IMR-90 (cell line): ENCODE results near the gene CIBAR2. TPM values are rescaled to one million over a fixed set of nuclear protein-coding genes. Genes with fewer than 3 reads are reported as not detected.

Experiments used
- ATAC-seq: fragments of 200-7000 bp; cut with Tn5 transposase; 2 replicates; pipeline ENCODE4 v1.9.1; 2020; ENCODE audit warnings: low read depth, mild to moderate bottlenecking, moderate library complexity
- BruUV-seq: library from RNA; stranded (reverse); fragments of 400-500 nt; replicated peaks from 2 replicates; lab custom pipeline; 2021; lab: Mats Ljungman, UMichigan
- CTCF ChIA-PET: fragments of 300-600 bp; formaldehyde crosslinking; extraction: SDS; loops from one replicate; lab custom pipeline; 2021; ENCODE audit warnings: antibody characterized with exemption; lab: Yijun Ruan, JAX
- POLR2A ChIA-PET: fragments of 300-600 bp; sonication (Branson Sonifier 250); formaldehyde crosslinking; loops from one replicate; lab custom pipeline; 2022; ENCODE audit warnings: antibody characterized with exemption; ENCODE audit not compliant: unreplicated experiment; lab: Charles Lee
- DNase-seq: peaks from one replicate; pipeline ENCODE4 v3.0.0; 2013
- H2AFZ ChIP-seq: replicated peaks from 2 replicates; pipeline ENCODE3; 2013; ENCODE audit warnings: low read length, mild to moderate bottlenecking; ENCODE audit not compliant: poor library complexity
- H2AK5ac ChIP-seq: 2 replicates; pipeline ENCODE4 v1.6.1; 2013; ENCODE audit warnings: low read depth, low read length, inconsistent platforms
- H2AK9ac ChIP-seq: replicated peaks from 2 replicates; pipeline ENCODE3; 2013; ENCODE audit warnings: mild to moderate bottlenecking, low read depth, low read length, moderate library complexity; ENCODE audit not compliant: poor library complexity
- H2BK120ac ChIP-seq: 2 replicates; pipeline ENCODE4 v1.6.1; 2013; ENCODE audit warnings: low read depth, low read length, inconsistent platforms
- H2BK15ac ChIP-seq: 3 replicates; pipeline ENCODE4 v1.6.1; 2013; ENCODE audit warnings: low read depth, low read length, inconsistent platforms
- H2BK20ac ChIP-seq: 2 replicates; pipeline ENCODE4 v1.6.1; 2013; ENCODE audit warnings: low read depth, mild to moderate bottlenecking, inconsistent platforms, low read length, moderate library complexity
- H2BK5ac ChIP-seq: 2 replicates; pipeline ENCODE4 v1.6.1; 2013; ENCODE audit warnings: mild to moderate bottlenecking, low read depth, low read length, inconsistent platforms; ENCODE audit not compliant: poor library complexity, severe bottlenecking
- H3K14ac ChIP-seq: replicated peaks from 2 replicates; pipeline ENCODE4 v1.6.1; 2013; ENCODE audit warnings: low read depth, low read length, inconsistent platforms
- H3K18ac ChIP-seq: 2 replicates; pipeline ENCODE4 v1.6.1; 2013; ENCODE audit warnings: low read depth, low read length, control low read depth
- H3K23ac ChIP-seq: 2 replicates; pipeline ENCODE4 v1.6.1; 2013; ENCODE audit warnings: low read depth, low read length, inconsistent platforms
- H3K27ac ChIP-seq: 2 replicates; pipeline ENCODE4 v1.5.1; 2013; ENCODE audit warnings: mild to moderate bottlenecking, control low read depth, low read length; ENCODE audit not compliant: insufficient read depth
- H3K27me3 ChIP-seq: 2 replicates; pipeline ENCODE4 v1.6.1; 2013; ENCODE audit warnings: low read length; ENCODE audit not compliant: control insufficient read depth, insufficient read depth
- H3K36me3 ChIP-seq: 2 replicates; pipeline ENCODE4 v1.6.1; 2013; ENCODE audit warnings: low read length, mixed read lengths; ENCODE audit not compliant: control insufficient read depth, insufficient read depth
- H3K4ac ChIP-seq: 2 replicates; pipeline ENCODE4 v1.6.1; 2013; ENCODE audit warnings: low read depth, low read length, inconsistent platforms
- H3K4me1 ChIP-seq: 2 replicates; pipeline ENCODE4 v1.6.1; 2013; ENCODE audit warnings: low read length, mixed read lengths; ENCODE audit not compliant: control insufficient read depth, insufficient read depth
- H3K4me2 ChIP-seq: 2 replicates; pipeline ENCODE4 v1.6.1; 2013; ENCODE audit warnings: low read depth, mild to moderate bottlenecking, control low read depth, low read length, moderate library complexity
- H3K4me3 ChIP-seq: 2 replicates; pipeline ENCODE4 v1.5.1; 2013; ENCODE audit warnings: low read depth, mild to moderate bottlenecking, control low read depth, low read length, moderate library complexity; ENCODE audit not compliant: insufficient read depth
- H3K56ac ChIP-seq: 2 replicates; pipeline ENCODE4 v1.6.1; 2013; ENCODE audit warnings: low read length, inconsistent platforms; ENCODE audit not compliant: insufficient read depth; ENCODE audit errors: extremely low read depth
- H3K79me1 ChIP-seq, 2 experiments: 2 replicates each; pipeline ENCODE4 v1.6.1; 2013; ENCODE audit warnings: low read length in 2 of 2, inconsistent platforms in 1 of 2, low read depth in 1 of 2
- H3K9ac ChIP-seq: 2 replicates; pipeline ENCODE4 v1.6.1; 2013; ENCODE audit warnings: low read depth, low read length, control low read depth
- H3K9me1 ChIP-seq: 2 replicates; pipeline ENCODE4 v1.6.1; 2013; ENCODE audit warnings: low read length, inconsistent platforms; ENCODE audit not compliant: insufficient read depth
- H3K9me3 ChIP-seq: 2 replicates; pipeline ENCODE4 v1.6.1; 2013; ENCODE audit warnings: low read length; ENCODE audit not compliant: control insufficient read depth, insufficient read depth
- H4K20me1 ChIP-seq: 2 replicates; pipeline ENCODE4 v1.6.1; 2013; ENCODE audit warnings: low read length, inconsistent platforms; ENCODE audit not compliant: insufficient read depth
- H4K5ac ChIP-seq: 2 replicates; pipeline ENCODE4 v1.6.1; 2013; ENCODE audit warnings: mild to moderate bottlenecking, low read depth, low read length, control low read depth
- H4K8ac ChIP-seq, 2 experiments: 2 replicates each; pipeline ENCODE4 v1.6.1; 2013; ENCODE audit warnings: low read depth in 2 of 2, low read length in 2 of 2, control low read depth in 1 of 2, inconsistent platforms in 1 of 2
- H4K91ac ChIP-seq: 2 replicates; pipeline ENCODE4 v1.6.1; 2013; ENCODE audit warnings: low read depth, low read length, inconsistent platforms; ENCODE audit not compliant: insufficient read depth
- BHLHE40 ChIP-seq: fragments of 150-350 bp; IDR thresholded peaks from 2 replicates; pipeline ENCODE4 v1.6.1; 2016; ENCODE audit warnings: mild to moderate bottlenecking, low read depth, low read length
- FOS ChIP-seq: fragments of 150-350 bp; IDR thresholded peaks from 2 replicates; pipeline ENCODE4 v1.6.1; 2016; ENCODE audit warnings: low read depth, low read length
- MAZ ChIP-seq: IDR thresholded peaks from 2 replicates; pipeline ENCODE4 v1.6.1; 2012; ENCODE audit warnings: low read depth, mild to moderate bottlenecking, low read length, improper control_type of control experiment, moderate library complexity, borderline replicate concordance
- MXI1 ChIP-seq: IDR thresholded peaks from 2 replicates; pipeline ENCODE4 v1.6.1; 2012; ENCODE audit warnings: low read depth, mild to moderate bottlenecking, low read length, moderate library complexity, borderline replicate concordance
- RCOR1 ChIP-seq: IDR thresholded peaks from 2 replicates; pipeline ENCODE4 v1.6.1; 2012; ENCODE audit warnings: mild to moderate bottlenecking, low read length, improper control_type of control experiment; ENCODE audit not compliant: insufficient replicate concordance
- RFX5 ChIP-seq: IDR thresholded peaks from 2 replicates; pipeline ENCODE4 v1.8.0; 2012; ENCODE audit warnings: low read depth, mild to moderate bottlenecking, low read length, moderate library complexity
- SMC3 ChIP-seq: fragments of 150-350 bp; IDR thresholded peaks from 2 replicates; pipeline ENCODE4 v1.6.1; 2016; ENCODE audit warnings: low read depth, mild to moderate bottlenecking, antibody characterized with exemption, low read length, moderate library complexity
- WGBS, 2 experiments: methylation state at CpG; one replicate each; pipeline versions ENCODE4 v1.1.5 to v1.1.7; 2013; ENCODE audit warnings: missing lambda C conversion rate in 2 of 2; ENCODE audit not compliant: insufficient read length in 1 of 2; ENCODE audit errors: extremely low coverage in 2 of 2; 5-methylcytosine and 5-hydroxymethylcytosine counted together
- dilution Hi-C: fragments of 300-500 bp; cut with HindIII; formaldehyde crosslinking; loops from one replicate; pipeline ENCODE4 v1.14.3; 2018; ENCODE audit warnings: low sequenced_read_pairs; ENCODE audit not compliant: unreplicated experiment
- in situ Hi-C: fragments of 300-500 bp; cut with MboI; formaldehyde crosslinking; loops from 3 replicates; pipeline ENCODE4 v1.14.3; 2019; ENCODE audit warnings: low sequenced_read_pairs, inconsistent platforms, mixed read lengths
- intact Hi-C: fragments of 100-400 bp; cut with micrococcal nuclease; formaldehyde crosslinking; loops from 2 replicates; pipeline ENCODE4 v1.10.0; 2022
- polyA plus RNA-seq, 3 experiments: library from polyadenylated mRNA; depleted of rRNA; stranded (reverse); fragments of >200 nt; gene quantifications; 2 replicates each; pipeline ENCODE4 v1.2.3, GENCODE V29; 2012; ENCODE audit warnings: low replicate concordance in 1 of 3
- total RNA-seq: library from RNA; depleted of rRNA; stranded (reverse); fragments of >200 nt; gene quantifications from 2 replicates; pipeline ENCODE4 v1.2.3, GENCODE V29; 2012
- TF ChIP-seq, protein P1 (sequence below): fragments of 150-350 bp; IDR thresholded peaks from 2 replicates; pipeline ENCODE4 v1.6.1; 2016; ENCODE audit warnings: low read depth, mild to moderate bottlenecking, low read length, moderate library complexity, borderline replicate concordance
- TF ChIP-seq, protein P2 (sequence below): fragments of 150-350 bp; IDR thresholded peaks from 2 replicates; pipeline ENCODE4 v1.6.1; 2017; ENCODE audit warnings: mild to moderate bottlenecking, antibody characterized with exemption, low read length, low read depth

Gene CIBAR2
- total and polyA plus RNA-seq, 2 of the 4 experiments (the other 2 are of a cell fraction) = 0.18 to 0.24 TPM

DNA sequence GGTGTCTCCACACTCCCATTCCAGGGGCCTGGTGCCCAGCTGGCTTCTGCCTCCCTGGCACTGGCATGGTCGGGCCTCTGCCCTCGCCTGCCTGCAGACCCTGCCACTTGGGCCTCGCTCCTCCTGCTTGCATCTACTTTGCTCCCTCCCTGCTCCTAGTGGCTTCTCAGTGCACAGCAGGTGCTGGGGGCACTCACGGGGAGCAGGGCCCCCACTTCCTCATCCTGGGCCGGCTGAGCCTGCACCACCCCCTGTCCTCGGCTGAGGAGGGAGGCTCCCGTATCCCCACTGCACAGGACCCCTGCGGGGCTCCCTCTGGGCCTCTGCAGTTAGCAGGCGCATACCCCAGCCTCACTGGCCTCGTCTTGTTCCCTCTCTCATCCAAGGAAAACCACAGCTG, 35.2 kb downstream of the CIBAR2 start:
- CTCF ChIA-PET = no interaction called here
- intact Hi-C loops = no loop called here
- Histone ChIP-seq H2BK5ac (no peak overlapping the region), H3K4me1 (peaks cover 11% of the 10 kb centered on the region), H2AK9ac (no peak overlapping the region), H4K20me1 (0 out of 2 replicates have a peak, but pooled peaks cover 6% of the 10 kb centered on the region), H2AFZ (no peak overlapping the region), H3K56ac (no peak overlapping the region), H2BK15ac (no peak overlapping the region), H3K9me1 (peaks cover 4% of the 10 kb centered on the region), H3K23ac (no peak overlapping the region), H2BK20ac (no peak overlapping the region), H3K18ac (no peak overlapping the region), H3K27ac (no peak overlapping the region), H4K91ac (no peak overlapping the region), H3K36me3 (peaks cover 31% of the 10 kb centered on the region; the same call in 1 of the 2 replicates), H3K79me1 (no peaks in the 10 kb centered on the region), H4K8ac (no peak overlapping the region), H2AK5ac (no peak overlapping the region), H3K9ac (no peak overlapping the region), H3K4me3 (no peak overlapping the region), H3K4me2 (no peak overlapping the region), H3K4ac (no peak overlapping the region), H2BK120ac (no peak overlapping the region), H3K14ac (no peak overlapping the region), H3K27me3 (no peaks in the 10 kb centered on the region), H3K9me3 (no peaks in the 10 kb centered on the region), H4K5ac (no peak overlapping the region)
- in situ Hi-C loops = no loop called here
- ATAC-seq (no peak), DNase-seq (no peak)
- no peak for TF ChIP-seq BHLHE40
- TF ChIP-seq MAZ = no peak
- TF ChIP-seq, protein P1, sequence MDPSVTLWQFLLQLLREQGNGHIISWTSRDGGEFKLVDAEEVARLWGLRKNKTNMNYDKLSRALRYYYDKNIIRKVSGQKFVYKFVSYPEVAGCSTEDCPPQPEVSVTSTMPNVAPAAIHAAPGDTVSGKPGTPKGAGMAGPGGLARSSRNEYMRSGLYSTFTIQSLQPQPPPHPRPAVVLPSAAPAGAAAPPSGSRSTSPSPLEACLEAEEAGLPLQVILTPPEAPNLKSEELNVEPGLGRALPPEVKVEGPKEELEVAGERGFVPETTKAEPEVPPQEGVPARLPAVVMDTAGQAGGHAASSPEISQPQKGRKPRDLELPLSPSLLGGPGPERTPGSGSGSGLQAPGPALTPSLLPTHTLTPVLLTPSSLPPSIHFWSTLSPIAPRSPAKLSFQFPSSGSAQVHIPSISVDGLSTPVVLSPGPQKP = no peak
- no peak for TF ChIP-seq RCOR1
- no peak for TF ChIP-seq SMC3
- TF ChIP-seq FOS = no peak
- no peak for TF ChIP-seq MXI1
- TF ChIP-seq, protein P2, sequence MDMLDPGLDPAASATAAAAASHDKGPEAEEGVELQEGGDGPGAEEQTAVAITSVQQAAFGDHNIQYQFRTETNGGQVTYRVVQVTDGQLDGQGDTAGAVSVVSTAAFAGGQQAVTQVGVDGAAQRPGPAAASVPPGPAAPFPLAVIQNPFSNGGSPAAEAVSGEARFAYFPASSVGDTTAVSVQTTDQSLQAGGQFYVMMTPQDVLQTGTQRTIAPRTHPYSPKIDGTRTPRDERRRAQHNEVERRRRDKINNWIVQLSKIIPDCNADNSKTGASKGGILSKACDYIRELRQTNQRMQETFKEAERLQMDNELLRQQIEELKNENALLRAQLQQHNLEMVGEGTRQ = no peak
- no peak for TF ChIP-seq RFX5
- BruUV-seq = no TSS peak
- 100% methylated on average over 3 of the region's 10 CpGs; no CpG with 5 or more reads in 1 of the 2 experiments for WGBS, 2 experiments
- POLR2A ChIA-PET = no interaction called here
- dilution Hi-C loops = no loop called here
